Type B pancreatic cell (in vitro differentiated cells): ENCODE data around the gene SCOC. TPM values are rescaled to one million over a fixed set of nuclear protein-coding genes. Genes with fewer than 3 reads are reported as not detected.
A peak's percentile ranks its signal among the peaks of the same experiment; 100 is the strongest.

Source experiments
- DNase-seq: peaks from one replicate; pipeline ENCODE4 v3.0.0; 2021; ENCODE audit warnings: mixed read lengths; ENCODE audit not compliant: unreplicated experiment; ENCODE audit errors: extremely low spot score
- H3K27ac Mint-ChIP-seq: 2 replicates; pipeline ENCODE4 v1.8.0; 2021; ENCODE audit warnings: mild to moderate bottlenecking, mixed read lengths
- H3K27me3 Mint-ChIP-seq: 2 replicates; pipeline ENCODE4 v1.8.0; 2021; ENCODE audit warnings: mixed read lengths
- H3K36me3 Mint-ChIP-seq: 2 replicates; pipeline ENCODE4 v1.8.0; 2021; ENCODE audit warnings: mixed read lengths
- H3K4me1 Mint-ChIP-seq: one replicate; pipeline ENCODE4 v1.8.0; 2021; ENCODE audit warnings: mixed read lengths; ENCODE audit not compliant: unreplicated experiment
- H3K4me3 Mint-ChIP-seq: 2 replicates; pipeline ENCODE4 v1.8.0; 2021; ENCODE audit warnings: mild to moderate bottlenecking, mixed read lengths
- H3K9me3 Mint-ChIP-seq: 2 replicates; pipeline ENCODE4 v1.8.0; 2021; ENCODE audit warnings: mixed read lengths
- long read RNA-seq: library from polyadenylated mRNA; unstranded; transcript quantifications from one replicate; pipeline ENCODE4 v2.0.0, GENCODE V29; 2020
- total RNA-seq: library from RNA; stranded (reverse); gene quantifications from 2 replicates; pipeline ENCODE4 v1.2.1, GENCODE V29; 2021; ENCODE audit warnings: low replicate concordance
- TF ChIP-seq, protein P1 (sequence below): fragments of 200-600 bp; sonication (generic); conservative IDR thresholded peaks from 2 replicates; pipeline ENCODE4 v1.5.0; 2021; ENCODE audit warnings: antibody characterized with exemption, mild to moderate bottlenecking

The SCOC gene
- total RNA-seq = 51.4 and 58.0 TPM in 2 replicates
- long read RNA-seq, transcript SCOC-203 (4 exons, 1,999 nt) = minor isoform, 20 of 508 reads
- long read RNA-seq, transcript SCOC-211 (4 exons, 1,959 nt) = major isoform, 434 of 508 reads
- long read RNA-seq, transcript SCOC-207 (3 exons, 1,838 nt) = minor isoform, 21 of 508 reads
- long read RNA-seq, partial matches to known transcripts = 5 of 508 reads
- long read RNA-seq, other reads (novel, unspliced or antisense) = 27 of 508 reads

DNA sequence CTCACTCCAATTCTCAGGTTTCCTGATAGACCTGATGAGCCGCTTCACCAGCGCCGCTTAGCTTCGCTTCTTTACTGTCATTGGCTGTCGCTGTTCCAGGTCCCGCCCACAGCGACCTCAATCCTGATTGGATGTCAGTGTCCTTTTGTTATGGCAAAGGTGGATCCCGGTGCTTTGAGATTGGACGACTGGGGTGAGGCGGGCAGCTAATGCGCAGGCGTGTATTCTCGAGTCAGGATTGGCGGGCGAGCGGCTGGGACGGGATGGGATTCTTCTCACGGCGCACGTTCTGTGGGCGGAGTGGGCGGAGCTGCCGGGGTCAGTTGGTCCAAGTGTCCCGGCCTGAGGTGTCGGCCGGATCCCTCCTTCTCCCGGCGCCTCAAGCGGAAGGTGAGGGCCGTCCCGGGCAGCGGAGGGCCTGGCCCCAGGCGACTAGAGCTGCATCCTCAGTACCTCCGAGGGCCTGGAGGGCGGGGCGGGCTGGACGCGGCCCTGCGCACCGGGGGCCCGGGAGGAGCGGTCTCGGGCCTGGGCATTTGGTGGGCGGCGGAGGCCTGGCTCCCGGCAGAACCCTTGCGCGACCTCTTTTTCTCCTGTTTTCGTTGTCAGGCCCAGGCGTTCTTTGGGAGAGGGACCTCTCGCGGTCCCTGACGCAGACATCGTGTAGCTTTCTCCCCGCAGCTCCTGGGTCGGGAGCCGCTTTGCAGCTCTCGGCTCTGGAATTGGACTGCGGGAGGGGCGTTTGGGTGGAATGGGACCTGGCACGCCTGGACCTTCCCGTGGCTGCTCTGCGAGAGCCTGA lies at the start of gene SCOC:
SCOC (plus strand) TSS at position 319 of the 802 bp plus-strand sequence. CDS start 5,525 bp downstream, outside the sequence.
- Mint-ChIP-seq H3K27ac (no peak within 1 kb of the TSS), H3K9me3 (no peaks in the 10 kb centered on the region), H3K4me1 (peaks cover 22% of the 10 kb centered on the region), H3K27me3 (no peaks in the 10 kb centered on the region), H3K36me3 (no peaks in the 10 kb centered on the region), H3K4me3 (peak within 1 kb of the TSS; percentile 93)
- DNase-seq = peak; percentile 97
- TF ChIP-seq, protein P1, sequence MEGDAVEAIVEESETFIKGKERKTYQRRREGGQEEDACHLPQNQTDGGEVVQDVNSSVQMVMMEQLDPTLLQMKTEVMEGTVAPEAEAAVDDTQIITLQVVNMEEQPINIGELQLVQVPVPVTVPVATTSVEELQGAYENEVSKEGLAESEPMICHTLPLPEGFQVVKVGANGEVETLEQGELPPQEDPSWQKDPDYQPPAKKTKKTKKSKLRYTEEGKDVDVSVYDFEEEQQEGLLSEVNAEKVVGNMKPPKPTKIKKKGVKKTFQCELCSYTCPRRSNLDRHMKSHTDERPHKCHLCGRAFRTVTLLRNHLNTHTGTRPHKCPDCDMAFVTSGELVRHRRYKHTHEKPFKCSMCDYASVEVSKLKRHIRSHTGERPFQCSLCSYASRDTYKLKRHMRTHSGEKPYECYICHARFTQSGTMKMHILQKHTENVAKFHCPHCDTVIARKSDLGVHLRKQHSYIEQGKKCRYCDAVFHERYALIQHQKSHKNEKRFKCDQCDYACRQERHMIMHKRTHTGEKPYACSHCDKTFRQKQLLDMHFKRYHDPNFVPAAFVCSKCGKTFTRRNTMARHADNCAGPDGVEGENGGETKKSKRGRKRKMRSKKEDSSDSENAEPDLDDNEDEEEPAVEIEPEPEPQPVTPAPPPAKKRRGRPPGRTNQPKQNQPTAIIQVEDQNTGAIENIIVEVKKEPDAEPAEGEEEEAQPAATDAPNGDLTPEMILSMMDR = no peak

DNA sequence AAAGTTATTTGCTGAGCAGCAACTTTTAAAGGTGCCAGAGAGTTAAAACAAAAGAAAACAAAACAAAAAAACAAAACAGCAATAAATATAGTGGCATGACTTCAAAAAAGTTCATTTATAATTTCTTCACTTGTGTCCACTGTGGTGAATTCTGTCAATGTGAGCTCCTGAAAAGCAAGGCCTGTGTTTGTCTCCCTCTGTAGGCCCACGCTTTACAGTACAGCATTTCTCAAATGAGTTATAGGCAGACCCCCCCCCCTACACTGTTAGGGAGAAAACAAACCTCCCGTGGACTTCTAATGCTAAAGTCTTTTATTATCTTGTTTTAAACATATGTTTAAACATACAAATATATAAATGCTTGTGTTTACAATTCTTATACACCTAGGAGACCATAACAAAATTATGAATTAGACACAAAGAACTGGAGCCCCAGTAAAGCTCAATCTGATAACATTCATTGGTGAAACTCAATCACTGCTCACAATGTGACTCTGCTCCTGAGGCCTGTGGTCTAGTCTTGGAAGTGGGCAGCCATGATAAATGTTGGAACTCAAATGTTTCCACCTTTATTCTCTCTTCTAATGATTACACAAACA lies 47.0 kb upstream of the SCOC start:
- H3K4me1 Mint-ChIP-seq = peaks cover 3% of the 10 kb centered on the region
- TF ChIP-seq, protein P1 = peak; percentile 75
- H3K9me3 Mint-ChIP-seq = peaks cover under 1% of the 10 kb centered on the region
- no peaks in the 10 kb centered on the region for H3K36me3 Mint-ChIP-seq
- DNase-seq = no peak
- no peak overlapping the region for H3K27ac Mint-ChIP-seq
- no peaks in the 10 kb centered on the region for H3K27me3 Mint-ChIP-seq
- no peak overlapping the region for H3K4me3 Mint-ChIP-seq

DNA sequence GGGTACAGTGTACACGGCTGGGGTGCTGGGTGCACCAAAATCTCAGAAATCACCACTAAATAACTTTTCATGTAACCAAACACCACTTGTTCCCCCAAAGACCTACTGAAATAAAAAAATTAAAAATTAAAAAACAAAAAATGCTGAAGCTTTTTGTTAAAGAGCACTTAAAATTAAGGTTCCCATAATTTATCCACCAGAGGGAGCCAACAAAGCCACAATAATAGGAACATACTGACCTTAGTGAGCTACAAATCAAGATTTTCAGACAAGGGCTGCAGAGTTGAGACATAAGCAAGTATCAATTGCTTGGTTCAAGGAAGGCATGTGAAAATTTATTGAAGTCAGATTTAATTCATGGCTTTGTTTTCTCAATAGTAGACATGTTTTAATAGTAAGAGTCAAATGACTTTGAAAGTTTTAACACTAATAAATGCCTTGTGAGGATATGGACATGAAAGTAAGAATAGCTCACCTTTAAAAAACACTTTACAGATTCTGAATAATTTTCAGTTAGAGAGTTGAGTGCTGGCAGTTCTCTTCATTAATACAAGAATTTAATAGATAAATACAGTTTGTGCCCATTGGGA lies 43.0 kb upstream of the SCOC start:
- DNase-seq = no peak
- Mint-ChIP-seq H3K27ac (no peak overlapping the region), H3K4me3 (no peak overlapping the region), H3K27me3 (no peaks in the 10 kb centered on the region), H3K36me3 (no peaks in the 10 kb centered on the region), H3K4me1 (peaks cover 9% of the 10 kb centered on the region), H3K9me3 (no peaks in the 10 kb centered on the region)
- TF ChIP-seq, protein P1 = peak; percentile 72

DNA sequence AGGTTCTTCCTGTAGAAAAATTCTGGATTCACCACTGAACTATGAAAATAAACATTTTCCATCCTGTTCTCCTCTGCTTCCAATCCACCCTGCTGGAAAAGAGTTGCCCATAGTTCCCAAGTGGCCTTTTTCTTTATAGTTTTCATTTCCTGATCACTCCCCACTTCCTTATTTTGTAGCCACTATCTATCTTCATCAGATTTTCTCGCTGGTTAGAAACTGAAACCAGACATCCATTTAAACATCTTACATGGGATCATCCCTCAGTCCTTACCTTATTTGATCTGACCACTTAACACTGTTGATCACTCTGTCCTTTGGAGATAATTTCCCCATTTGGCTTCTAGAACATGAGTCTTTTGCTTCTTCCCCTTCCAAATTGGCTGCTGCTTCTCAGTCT lies 42.2 kb upstream of the SCOC start:
- no peaks in the 10 kb centered on the region for H3K36me3 Mint-ChIP-seq
- H3K27me3 Mint-ChIP-seq = no peaks in the 10 kb centered on the region
- no peaks in the 10 kb centered on the region for H3K9me3 Mint-ChIP-seq
- no peak for DNase-seq
- TF ChIP-seq, protein P1 = no peak
- peaks cover 9% of the 10 kb centered on the region for H3K4me1 Mint-ChIP-seq
- H3K27ac Mint-ChIP-seq = no peak overlapping the region
- H3K4me3 Mint-ChIP-seq = no peak overlapping the region

DNA sequence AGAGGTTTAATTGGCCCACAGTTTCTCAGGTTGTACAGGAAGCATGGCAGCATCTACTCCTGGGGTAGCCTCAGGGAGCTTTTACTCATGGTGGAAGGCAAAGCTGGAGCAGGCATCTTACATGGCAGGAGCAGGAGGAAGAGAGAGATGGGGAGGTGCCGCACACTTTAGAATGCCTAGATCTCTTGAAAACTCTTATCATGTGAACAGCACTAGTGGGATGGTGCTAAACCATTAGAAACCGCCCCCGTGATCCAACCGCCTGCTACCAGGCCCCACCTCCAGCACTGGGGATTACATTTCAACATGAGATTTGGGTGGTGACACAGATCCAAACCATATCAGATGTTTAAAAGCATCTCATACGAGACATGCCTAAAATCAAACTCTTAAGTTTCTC lies 41.6 kb upstream of the SCOC start:
- no peaks in the 10 kb centered on the region for H3K9me3 Mint-ChIP-seq
- H3K27ac Mint-ChIP-seq = no peak overlapping the region
- no peak overlapping the region for H3K4me3 Mint-ChIP-seq
- peaks cover 9% of the 10 kb centered on the region for H3K4me1 Mint-ChIP-seq
- no peaks in the 10 kb centered on the region for H3K36me3 Mint-ChIP-seq
- DNase-seq = no peak
- TF ChIP-seq, protein P1 = no peak
- H3K27me3 Mint-ChIP-seq = no peaks in the 10 kb centered on the region
